ENCODE results near the gene HAUS5.

HAUS5 gene

DNA sequence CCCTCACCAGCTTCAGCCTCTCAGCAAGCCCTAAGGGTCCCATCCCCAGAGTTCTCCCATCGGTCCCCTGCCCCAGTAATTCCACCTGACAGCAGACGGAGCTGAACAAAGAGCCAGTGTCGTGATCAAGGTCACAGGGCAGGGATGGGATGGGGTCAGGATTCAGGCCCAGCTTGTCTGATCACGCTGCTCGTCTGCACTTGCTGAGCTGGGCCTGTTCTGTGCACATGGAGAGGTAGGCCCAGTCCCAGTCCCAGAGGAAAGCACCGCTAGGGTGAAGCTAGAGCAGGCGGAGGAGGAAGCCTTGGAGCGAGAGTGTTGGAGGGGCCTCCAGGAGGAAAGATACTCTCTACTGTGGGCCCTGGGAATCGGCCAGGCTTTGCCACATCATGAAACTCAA lies 9.2 kb downstream of the HAUS5 start:
- H3K4me3 Mint-ChIP-seq = no peak overlapping the region
- H3K36me3 Mint-ChIP-seq (ENCODE audit: low read depth) = peaks cover 13% of the 10 kb centered on the region
- H3K4me1 Mint-ChIP-seq (ENCODE audit: low read depth) = no peaks in the 10 kb centered on the region
- no peaks in the 10 kb centered on the region for H3K27me3 Mint-ChIP-seq
- H3K9me3 Mint-ChIP-seq = no peaks in the 10 kb centered on the region
- no peak overlapping the region for H3K27ac Mint-ChIP-seq

DNA sequence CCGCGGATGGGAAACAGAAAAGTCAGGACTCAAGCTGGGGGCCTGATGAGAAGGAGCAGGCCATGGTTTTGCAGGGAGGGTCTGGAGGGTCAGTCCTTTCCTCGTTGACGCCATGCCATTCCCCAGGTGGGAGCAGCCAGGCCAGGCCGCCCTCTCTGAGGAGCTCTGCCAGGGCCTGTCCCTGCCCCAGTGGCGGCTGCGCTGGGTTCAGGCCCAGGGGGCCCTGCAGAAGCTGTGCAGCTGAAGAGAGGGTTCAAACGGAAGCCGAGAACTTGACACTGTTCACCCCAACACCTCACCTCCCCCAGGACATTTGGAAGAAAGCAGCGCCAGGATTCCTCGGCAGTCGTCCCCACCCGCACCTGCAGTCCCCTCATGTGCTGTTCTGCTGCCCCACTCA lies 10.2 kb downstream of the HAUS5 start:
- Mint-ChIP-seq H3K27ac (no peak overlapping the region), H3K4me3 (no peak overlapping the region), H3K36me3 (ENCODE audit: low read depth) (peaks cover 13% of the 10 kb centered on the region), H3K4me1 (ENCODE audit: low read depth) (no peaks in the 10 kb centered on the region), H3K9me3 (no peaks in the 10 kb centered on the region), H3K27me3 (no peaks in the 10 kb centered on the region)

DNA sequence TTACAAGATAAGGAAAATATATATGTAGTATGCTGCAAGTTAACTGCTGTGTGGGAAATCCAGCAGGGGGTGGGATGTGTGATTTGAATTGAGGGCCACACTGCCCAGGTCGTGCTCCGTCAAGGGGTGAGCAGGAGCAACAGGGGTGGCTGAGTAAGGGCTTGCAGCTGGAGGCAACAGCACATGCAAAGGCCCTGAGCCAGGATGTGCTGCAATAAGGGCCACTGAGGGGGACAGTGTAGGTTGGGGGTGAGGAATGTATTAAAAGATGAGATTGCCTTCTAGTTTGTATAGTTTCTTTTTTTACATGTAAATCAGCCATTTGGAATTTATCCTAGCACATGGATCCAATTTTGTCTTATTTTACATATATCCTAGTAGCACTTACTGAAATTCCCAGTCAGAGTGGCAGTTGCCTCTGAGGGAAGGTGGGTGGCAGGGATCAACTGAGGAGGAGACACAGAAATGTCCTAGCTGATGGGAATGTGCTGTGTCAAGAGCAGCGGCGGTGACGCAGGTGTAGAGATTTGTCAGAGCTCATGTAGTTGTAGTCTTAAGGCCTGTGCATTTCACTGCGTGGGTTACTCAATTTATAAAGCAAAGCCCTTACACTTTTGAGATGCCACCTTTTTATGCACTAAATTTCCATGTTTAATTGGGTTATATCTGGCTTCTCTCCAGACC lies 10.9 kb downstream of the HAUS5 start:
- peaks cover 13% of the 10 kb centered on the region for H3K36me3 Mint-ChIP-seq (ENCODE audit: low read depth)
- H3K4me1 Mint-ChIP-seq (ENCODE audit: low read depth) = peaks cover 6% of the 10 kb centered on the region
- H3K27me3 Mint-ChIP-seq = no peaks in the 10 kb centered on the region
- H3K9me3 Mint-ChIP-seq = no peaks in the 10 kb centered on the region
- no peak overlapping the region for H3K4me3 Mint-ChIP-seq
- no peak overlapping the region for H3K27ac Mint-ChIP-seq

DNA sequence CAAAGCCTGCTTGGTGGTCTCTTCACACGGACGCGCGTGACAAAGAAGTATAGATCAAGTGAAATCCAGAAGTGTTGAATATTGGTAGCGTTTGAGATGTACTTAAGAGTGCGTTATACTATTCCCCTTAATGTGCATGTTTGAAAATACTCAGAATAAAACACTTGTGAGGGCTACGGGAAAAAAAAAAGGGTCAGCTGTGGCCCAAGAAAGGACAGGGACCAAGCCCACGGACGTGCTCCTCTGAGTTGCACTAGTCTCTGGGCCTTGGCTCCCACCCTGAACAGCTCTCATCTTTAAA lies 15.7 kb downstream of the HAUS5 start:
- H3K4me1 Mint-ChIP-seq (ENCODE audit: low read depth) = peaks cover 20% of the 10 kb centered on the region
- no peaks in the 10 kb centered on the region for H3K27me3 Mint-ChIP-seq
- H3K4me3 Mint-ChIP-seq = peak overlapping the region; percentile 97
- peaks cover 34% of the 10 kb centered on the region for H3K36me3 Mint-ChIP-seq (ENCODE audit: low read depth)
- no peaks in the 10 kb centered on the region for H3K9me3 Mint-ChIP-seq
- H3K27ac Mint-ChIP-seq = peak overlapping the region; percentile 99

DNA sequence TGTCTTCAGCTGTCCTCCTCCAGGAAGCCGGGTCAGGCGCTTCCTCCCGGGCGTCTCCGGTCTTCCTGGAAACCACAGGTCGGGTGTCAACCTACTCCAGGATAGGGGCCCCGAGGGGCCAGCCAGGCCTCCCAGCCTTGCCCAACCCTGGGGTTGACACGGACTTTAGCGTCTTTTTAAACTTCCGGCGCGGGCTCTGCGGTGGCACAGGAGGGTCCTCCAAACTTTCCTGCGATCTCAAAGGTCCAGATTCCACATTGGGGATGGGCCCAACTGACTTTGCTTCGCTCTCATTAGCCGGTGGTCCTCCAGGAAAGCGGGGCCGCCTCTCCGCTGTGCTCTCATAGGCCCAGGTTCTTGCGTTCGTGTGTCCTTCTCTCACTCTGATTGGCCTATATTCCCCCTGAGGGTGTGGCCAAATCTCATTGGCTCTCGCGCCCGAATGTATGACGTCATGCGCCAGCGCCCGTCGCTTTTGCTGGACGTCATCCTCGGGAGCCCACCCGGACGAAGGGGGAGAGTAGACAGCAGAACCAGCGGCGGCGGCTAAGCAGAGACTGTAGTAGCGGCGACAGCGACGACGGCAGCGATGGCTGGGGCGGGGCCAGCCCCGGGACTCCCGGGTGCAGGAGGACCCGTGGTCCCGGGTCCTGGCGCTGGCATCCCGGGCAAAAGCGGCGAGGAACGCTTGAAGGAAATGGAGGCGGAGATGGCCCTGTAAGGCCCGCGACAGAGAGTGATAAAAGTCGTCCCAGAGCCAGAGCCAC lies 16.2 kb downstream of the HAUS5 start, which contains the start of gene RBM42:
TSS of gene RBM42 (plus strand) at position 472 of the 767 bp plus-strand sequence. CDS start at position 590, 118 bp downstream.
- Mint-ChIP-seq H3K4me1 (ENCODE audit: low read depth) (peaks cover 20% of the 10 kb centered on the region), H3K36me3 (ENCODE audit: low read depth) (peaks cover 38% of the 10 kb centered on the region), H3K9me3 (no peaks in the 10 kb centered on the region), H3K4me3 (peak within 1 kb of the TSS; percentile 97), H3K27me3 (no peaks in the 10 kb centered on the region), H3K27ac (peak within 1 kb of the TSS; percentile 99)

DNA sequence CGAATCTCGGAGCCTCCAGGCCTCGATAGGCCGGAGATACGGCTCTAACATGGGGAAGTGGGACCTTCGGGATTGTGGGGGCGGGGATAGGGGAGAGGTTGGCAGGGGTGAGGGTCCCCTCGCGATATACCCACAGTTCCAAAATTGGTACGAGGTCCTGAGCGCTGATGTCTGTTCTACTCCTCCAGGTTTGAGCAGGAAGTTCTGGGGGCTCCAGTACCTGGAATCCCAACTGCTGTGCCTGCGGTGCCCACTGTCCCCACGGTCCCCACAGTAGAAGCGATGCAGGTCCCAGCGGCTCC lies 16.7 kb downstream of the HAUS5 start:
- Mint-ChIP-seq H3K4me1 (ENCODE audit: low read depth) (peaks cover 20% of the 10 kb centered on the region), H3K36me3 (ENCODE audit: low read depth) (peaks cover 38% of the 10 kb centered on the region), H3K4me3 (peak overlapping the region; percentile 97), H3K27me3 (no peaks in the 10 kb centered on the region), H3K9me3 (no peaks in the 10 kb centered on the region), H3K27ac (peak overlapping the region; percentile 99)

DNA sequence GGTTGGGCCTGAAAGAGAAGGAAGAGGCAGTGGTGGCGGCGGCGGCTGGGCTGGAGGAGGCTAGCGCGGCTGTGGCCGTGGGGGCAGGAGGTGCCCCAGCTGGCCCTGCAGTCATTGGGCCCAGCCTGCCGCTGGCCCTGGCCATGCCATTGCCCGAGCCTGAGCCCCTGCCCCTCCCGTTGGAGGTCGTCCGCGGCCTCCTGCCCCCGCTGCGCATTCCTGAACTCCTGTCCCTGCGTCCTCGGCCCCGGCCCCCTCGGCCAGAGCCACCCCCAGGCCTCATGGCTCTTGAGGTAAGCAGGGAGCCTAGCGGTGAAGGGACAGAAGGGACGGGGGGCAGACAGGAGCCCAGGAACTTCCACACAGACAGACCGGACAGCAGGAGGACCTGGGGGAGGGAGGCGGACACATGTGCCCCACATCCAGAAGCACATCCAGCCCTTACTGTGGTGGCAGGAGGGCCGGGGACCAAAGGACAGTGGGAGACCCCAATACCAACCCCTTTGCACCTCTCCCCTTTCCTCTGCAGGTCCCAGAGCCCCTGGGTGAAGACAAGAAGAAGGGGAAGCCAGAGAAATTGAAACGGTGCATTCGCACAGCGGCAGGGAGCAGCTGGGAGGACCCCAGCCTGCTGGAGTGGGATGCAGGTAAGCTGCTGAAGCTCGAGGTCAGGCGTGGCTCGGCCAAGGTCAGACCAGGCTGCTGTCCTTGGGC lies 21.3 kb downstream of the HAUS5 start:
- peaks cover 10% of the 10 kb centered on the region for H3K4me1 Mint-ChIP-seq (ENCODE audit: low read depth)
- H3K27ac Mint-ChIP-seq = no peak overlapping the region
- H3K9me3 Mint-ChIP-seq = no peaks in the 10 kb centered on the region
- no peaks in the 10 kb centered on the region for H3K27me3 Mint-ChIP-seq
- H3K36me3 Mint-ChIP-seq (ENCODE audit: low read depth) = peaks cover 54% of the 10 kb centered on the region
- H3K4me3 Mint-ChIP-seq = no peak overlapping the region

DNA sequence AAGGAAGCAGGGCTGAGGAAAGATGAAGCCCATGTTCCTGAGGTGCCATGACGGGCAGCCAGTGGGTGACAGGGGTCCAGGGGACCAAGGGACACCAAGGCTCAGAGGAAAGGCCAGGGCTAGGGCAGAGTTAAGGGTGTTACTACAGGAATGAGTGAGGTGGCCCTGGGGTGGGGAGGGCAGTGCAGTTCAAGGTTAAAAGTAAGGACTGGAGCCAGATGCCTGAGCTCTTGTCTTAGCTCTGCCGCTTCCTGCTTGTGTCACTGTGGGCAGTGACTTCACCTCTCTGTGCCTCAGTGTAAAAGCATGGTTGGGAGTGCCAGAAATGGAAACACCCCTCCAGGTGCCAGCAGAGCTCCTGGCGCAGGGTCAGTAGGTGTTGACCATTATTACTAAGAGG lies 24.1 kb downstream of the HAUS5 start:
- H3K4me3 Mint-ChIP-seq = no peak overlapping the region
- no peaks in the 10 kb centered on the region for H3K27me3 Mint-ChIP-seq
- no peaks in the 10 kb centered on the region for H3K9me3 Mint-ChIP-seq
- no peak overlapping the region for H3K27ac Mint-ChIP-seq
- peaks cover 9% of the 10 kb centered on the region for H3K4me1 Mint-ChIP-seq (ENCODE audit: low read depth)
- peaks cover 38% of the 10 kb centered on the region for H3K36me3 Mint-ChIP-seq (ENCODE audit: low read depth)

DNA sequence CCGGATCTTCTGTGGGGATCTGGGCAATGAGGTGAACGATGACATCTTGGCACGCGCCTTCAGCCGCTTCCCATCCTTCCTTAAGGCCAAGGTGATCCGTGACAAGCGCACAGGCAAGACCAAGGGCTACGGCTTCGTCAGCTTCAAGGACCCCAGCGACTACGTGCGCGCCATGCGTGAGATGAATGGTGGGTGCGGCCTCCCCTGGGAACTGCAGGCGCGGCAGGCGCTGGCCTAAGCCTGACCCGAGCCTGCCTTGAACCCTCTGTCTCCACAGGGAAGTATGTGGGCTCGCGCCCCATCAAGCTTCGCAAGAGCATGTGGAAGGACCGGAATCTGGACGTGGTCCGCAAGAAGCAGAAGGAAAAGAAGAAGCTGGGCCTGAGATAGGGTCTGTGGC lies 24.6 kb downstream of the HAUS5 start:
- Mint-ChIP-seq H3K9me3 (no peaks in the 10 kb centered on the region), H3K27me3 (no peaks in the 10 kb centered on the region), H3K4me1 (ENCODE audit: low read depth) (peaks cover 14% of the 10 kb centered on the region), H3K4me3 (no peak overlapping the region), H3K27ac (no peak overlapping the region), H3K36me3 (ENCODE audit: low read depth) (peaks cover 34% of the 10 kb centered on the region)

DNA sequence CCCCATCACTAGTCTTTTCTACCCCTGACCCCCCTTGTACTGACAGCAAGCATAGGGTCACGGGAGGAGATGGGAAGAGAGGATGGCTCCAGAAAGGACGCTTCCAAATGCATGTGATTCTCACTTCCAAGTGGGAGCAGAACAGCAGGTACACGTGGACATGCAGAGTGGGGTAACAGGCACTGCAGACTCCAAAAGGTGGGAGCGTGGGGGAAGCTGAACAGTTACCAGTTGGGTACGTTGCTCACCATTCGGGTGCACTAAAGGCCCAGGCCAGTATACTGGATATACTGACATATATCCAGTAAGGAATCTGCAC lies 26.7 kb downstream of the HAUS5 start:
- Mint-ChIP-seq H3K27ac (no peak overlapping the region), H3K4me1 (ENCODE audit: low read depth) (peaks cover 23% of the 10 kb centered on the region)

DNA sequence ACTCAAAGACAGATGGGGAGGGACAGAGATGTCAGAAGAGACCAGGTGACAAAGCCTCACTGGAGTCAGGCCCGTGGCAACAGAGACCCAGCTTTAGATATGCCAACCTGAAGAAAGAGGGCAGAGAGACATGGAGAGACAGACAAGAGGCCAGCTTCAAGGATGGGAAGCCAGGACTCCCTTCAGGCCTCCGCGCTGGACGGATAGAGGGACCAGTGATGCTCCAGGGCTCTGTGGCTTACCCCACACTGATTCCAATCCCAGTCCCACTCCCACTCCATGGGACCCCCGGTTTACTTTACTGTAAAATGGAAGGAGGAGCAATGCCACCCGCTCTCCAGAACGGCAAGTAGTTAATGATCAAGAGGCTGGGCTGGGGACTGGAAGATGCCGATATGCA lies 27.3 kb downstream of the HAUS5 start:
- H3K36me3 Mint-ChIP-seq (ENCODE audit: low read depth) = peaks cover 19% of the 10 kb centered on the region
- peaks cover 29% of the 10 kb centered on the region for H3K4me1 Mint-ChIP-seq (ENCODE audit: low read depth)
- H3K9me3 Mint-ChIP-seq = no peaks in the 10 kb centered on the region
- H3K27ac Mint-ChIP-seq = no peak overlapping the region
- no peak overlapping the region for H3K4me3 Mint-ChIP-seq
- H3K27me3 Mint-ChIP-seq = no peaks in the 10 kb centered on the region

More for the DNA sequence above, 26.7 kb downstream of the HAUS5 start:
- Mint-ChIP-seq H3K27me3 (no peaks in the 10 kb centered on the region), H3K4me3 (no peak overlapping the region), H3K9me3 (no peaks in the 10 kb centered on the region), H3K36me3 (ENCODE audit: low read depth) (peaks cover 19% of the 10 kb centered on the region)

DNA sequence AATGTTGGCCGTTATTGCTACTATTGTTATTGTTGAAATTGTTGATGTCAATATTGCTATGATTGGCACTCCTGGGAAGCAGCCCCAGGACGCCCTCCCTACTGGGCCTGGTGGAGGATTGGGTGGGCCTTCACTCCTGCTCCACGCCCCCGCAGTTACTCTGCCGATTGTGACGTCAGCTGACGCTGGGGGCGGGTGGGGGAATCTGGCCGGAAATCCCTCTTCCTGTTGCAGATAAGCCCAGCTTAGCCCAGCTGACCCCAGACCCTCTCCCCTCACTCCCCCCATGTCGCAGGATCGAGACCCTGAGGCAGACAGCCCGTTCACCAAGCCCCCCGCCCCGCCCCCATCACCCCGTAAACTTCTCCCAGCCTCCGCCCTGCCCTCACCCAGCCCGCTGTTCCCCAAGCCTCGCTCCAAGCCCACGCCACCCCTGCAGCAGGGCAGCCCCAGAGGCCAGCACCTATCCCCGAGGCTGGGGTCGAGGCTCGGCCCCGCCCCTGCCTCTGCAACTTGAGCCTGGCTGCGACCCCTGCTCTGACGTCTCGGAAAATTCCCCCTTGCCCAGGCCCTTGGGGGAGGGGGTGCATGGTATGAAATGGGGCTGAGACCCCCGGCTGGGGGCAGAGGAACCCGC lies 29.1 kb downstream of the HAUS5 start, which contains the start of gene ETV2:
TSS of gene ETV2 (plus strand) at position 231 of the 637 bp plus-strand sequence. CDS start 716 bp downstream, outside the sequence.
- Mint-ChIP-seq H3K27ac (peak within 1 kb of the TSS; percentile 49), H3K36me3 (ENCODE audit: low read depth) (peaks cover 8% of the 10 kb centered on the region), H3K27me3 (no peaks in the 10 kb centered on the region), H3K4me3 (peak within 1 kb of the TSS; percentile 86), H3K4me1 (ENCODE audit: low read depth) (peaks cover 38% of the 10 kb centered on the region), H3K9me3 (no peaks in the 10 kb centered on the region)

DNA sequence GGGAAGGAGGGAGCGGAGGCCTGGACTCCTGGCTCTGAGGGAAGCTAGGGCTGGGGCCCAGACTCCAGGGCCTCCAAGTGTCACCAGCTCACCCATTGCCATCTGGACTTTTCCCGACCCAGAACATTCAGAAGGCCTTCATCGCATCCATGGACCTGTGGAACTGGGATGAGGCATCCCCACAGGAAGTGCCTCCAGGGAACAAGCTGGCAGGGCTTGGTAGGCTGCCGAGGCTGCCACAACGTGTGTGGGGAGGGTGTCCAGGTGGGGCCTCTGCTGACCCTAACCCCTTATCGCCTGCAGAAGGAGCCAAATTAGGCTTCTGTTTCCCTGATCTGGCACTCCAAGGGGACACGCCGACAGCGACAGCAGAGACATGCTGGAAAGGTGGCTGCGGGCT lies 29.8 kb downstream of the HAUS5 start:
- Mint-ChIP-seq H3K4me1 (ENCODE audit: low read depth) (peaks cover 38% of the 10 kb centered on the region), H3K9me3 (no peaks in the 10 kb centered on the region), H3K27me3 (no peaks in the 10 kb centered on the region), H3K36me3 (ENCODE audit: low read depth) (peaks cover 1% of the 10 kb centered on the region), H3K4me3 (peak overlapping the region; percentile 86), H3K27ac (no peak overlapping the region)

DNA sequence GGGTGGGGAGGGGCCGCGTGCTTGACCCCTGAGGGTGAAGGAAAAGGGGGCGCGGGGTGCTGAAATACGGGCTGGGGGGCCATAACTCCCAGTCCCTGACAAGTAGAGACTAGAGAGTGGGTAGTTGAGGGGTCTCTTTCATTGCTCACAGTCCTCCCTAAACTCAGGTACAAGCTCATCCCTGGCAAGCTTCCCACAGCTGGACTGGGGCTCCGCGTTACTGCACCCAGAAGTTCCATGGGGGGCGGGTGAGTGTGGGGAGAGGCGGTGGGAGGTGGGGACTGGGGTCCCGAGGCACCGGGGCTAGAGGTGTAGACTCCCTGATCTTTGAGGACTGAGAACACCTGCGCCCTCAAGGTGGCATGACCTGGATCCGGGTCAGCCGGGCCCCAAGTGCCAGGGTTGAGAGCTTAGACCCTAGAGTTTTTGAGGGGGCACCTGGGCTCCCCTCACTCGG lies 30.3 kb downstream of the HAUS5 start:
- Mint-ChIP-seq H3K27me3 (no peaks in the 10 kb centered on the region), H3K36me3 (ENCODE audit: low read depth) (no peaks in the 10 kb centered on the region), H3K27ac (no peak overlapping the region), H3K4me1 (ENCODE audit: low read depth) (peaks cover 38% of the 10 kb centered on the region), H3K9me3 (no peaks in the 10 kb centered on the region), H3K4me3 (peak overlapping the region; percentile 86)
